GM12864 (cell line): ENCODE results near the gene GAD2.

Experiments
- DNase-seq: peaks from one replicate; pipeline ENCODE4 v3.0.0-alpha.2; 2011; ENCODE audit warnings: low read depth
- H3K4me3 ChIP-seq: 2 replicates; pipeline ENCODE4 v1.5.1; 2011; ENCODE audit warnings: mild to moderate bottlenecking, low read depth, low read length, control low read depth
- CTCF ChIP-seq: IDR thresholded peaks from 2 replicates; pipeline ENCODE4 v1.5.1; 2011; ENCODE audit warnings: low read depth, mild to moderate bottlenecking, moderate library complexity, low read length, control low read depth, inconsistent platforms; ENCODE audit errors: missing control alignments

Gene GAD2

GRCh38 chr10:26221541-26221940, 5.0 kb downstream of the GAD2 start:
- TF ChIP-seq CTCF = no peak
- no peak overlapping the region for H3K4me3 ChIP-seq
- DNase-seq = no peak

GRCh38 chr10:26222563-26222962, 6.0 kb downstream of the GAD2 start:
- H3K4me3 ChIP-seq = no peak overlapping the region
- TF ChIP-seq CTCF = no peak
- DNase-seq = no peak

GRCh38 chr10:26225322-26225721, 8.7 kb downstream of the GAD2 start:
- no peak overlapping the region for H3K4me3 ChIP-seq
- no peak for DNase-seq
- no peak for TF ChIP-seq CTCF

GRCh38 chr10:26227786-26228185, 11.2 kb downstream of the GAD2 start:
- DNase-seq = no peak
- no peak overlapping the region for H3K4me3 ChIP-seq
- TF ChIP-seq CTCF = no peak

- no peak overlapping the region for H3K4me3 ChIP-seq
- no peak for DNase-seq
- TF ChIP-seq CTCF = no peak
Measured at GRCh38 chr10:26232174-26232573, 15.6 kb downstream of the GAD2 start.

GRCh38 chr10:26235761-26236160, 19.2 kb downstream of the GAD2 start:
- no peak for TF ChIP-seq CTCF
- H3K4me3 ChIP-seq = no peak overlapping the region
- no peak for DNase-seq

GRCh38 chr10:26238378-26238777, 21.8 kb downstream of the GAD2 start:
- no peak for DNase-seq
- no peak overlapping the region for H3K4me3 ChIP-seq
- no peak for TF ChIP-seq CTCF
